Measurements from ENCODE around the gene EXOC4. TPM values are rescaled to one million over a fixed set of nuclear protein-coding genes. Genes with fewer than 3 reads are reported as not detected.
A peak's percentile ranks its signal among the peaks of the same experiment; 100 is the strongest.

EXOC4 gene
- total RNA-seq, 1 experiment from 2014 or later, result 91.9 TPM

DNA sequence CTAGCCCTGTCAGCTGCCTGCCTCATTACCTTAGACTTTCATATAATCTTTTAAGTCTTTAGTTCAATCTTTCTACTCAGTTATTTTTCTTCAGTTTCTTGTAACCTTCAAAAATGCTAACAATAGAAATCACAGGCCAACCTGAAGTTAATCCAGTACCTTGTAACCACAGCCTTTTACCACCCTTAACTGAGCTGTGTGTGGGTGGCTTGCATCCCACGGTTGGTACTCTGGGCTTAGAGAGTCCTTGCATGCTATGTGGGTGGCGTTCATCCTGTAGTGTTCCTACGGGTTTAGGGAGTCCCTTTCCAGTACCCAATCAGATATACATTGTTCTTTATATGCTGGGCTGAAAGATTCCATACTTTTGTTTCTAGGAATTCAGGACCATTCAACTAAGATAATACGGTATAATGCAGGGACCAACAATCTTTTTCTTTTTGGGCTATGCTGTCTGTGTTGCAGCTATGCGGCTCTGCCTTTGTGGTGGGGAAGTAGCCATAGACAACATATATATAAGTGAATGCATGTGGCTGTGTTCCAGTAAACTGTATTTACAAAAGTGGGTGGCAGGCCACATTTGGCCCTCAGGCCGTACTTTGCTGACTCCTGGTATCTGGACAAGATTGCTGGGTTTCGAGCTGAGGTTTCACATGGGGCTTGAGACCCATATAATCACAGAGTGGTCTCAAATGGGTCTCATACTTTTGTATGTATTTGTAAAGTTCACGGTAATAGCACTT, 593.5 kb downstream of the EXOC4 start:
- peaks cover 11% of the 10 kb centered on the region for H3K4me1 Mint-ChIP-seq (ENCODE audit: low read depth, unreplicated experiment)
- no TSS peak for BruUV-seq (replicated peaks)
- H3K4me3 Mint-ChIP-seq (ENCODE audit: low read depth, unreplicated experiment), result no peak overlapping the region
- no peaks in the 10 kb centered on the region for H3K9me3 Mint-ChIP-seq (ENCODE audit: low read depth, unreplicated experiment)
- H3K36me3 Mint-ChIP-seq (ENCODE audit: insufficient read depth, unreplicated experiment), result no peaks in the 10 kb centered on the region
- intact Hi-C loops (cut with micrococcal nuclease; ENCODE audit: unreplicated experiment), result no loop called here
- DNase-seq, result no peak
- TF ChIP-seq, protein P1, sequence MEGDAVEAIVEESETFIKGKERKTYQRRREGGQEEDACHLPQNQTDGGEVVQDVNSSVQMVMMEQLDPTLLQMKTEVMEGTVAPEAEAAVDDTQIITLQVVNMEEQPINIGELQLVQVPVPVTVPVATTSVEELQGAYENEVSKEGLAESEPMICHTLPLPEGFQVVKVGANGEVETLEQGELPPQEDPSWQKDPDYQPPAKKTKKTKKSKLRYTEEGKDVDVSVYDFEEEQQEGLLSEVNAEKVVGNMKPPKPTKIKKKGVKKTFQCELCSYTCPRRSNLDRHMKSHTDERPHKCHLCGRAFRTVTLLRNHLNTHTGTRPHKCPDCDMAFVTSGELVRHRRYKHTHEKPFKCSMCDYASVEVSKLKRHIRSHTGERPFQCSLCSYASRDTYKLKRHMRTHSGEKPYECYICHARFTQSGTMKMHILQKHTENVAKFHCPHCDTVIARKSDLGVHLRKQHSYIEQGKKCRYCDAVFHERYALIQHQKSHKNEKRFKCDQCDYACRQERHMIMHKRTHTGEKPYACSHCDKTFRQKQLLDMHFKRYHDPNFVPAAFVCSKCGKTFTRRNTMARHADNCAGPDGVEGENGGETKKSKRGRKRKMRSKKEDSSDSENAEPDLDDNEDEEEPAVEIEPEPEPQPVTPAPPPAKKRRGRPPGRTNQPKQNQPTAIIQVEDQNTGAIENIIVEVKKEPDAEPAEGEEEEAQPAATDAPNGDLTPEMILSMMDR (IDR thresholded peaks at IDR 0.05; ENCODE audit: unreplicated experiment), result no peak
- no peaks in the 10 kb centered on the region for H3K27me3 Mint-ChIP-seq (ENCODE audit: unreplicated experiment)
- CTCF ChIA-PET, result no interaction called here
- H3K27ac Mint-ChIP-seq (ENCODE audit: unreplicated experiment), result no peak overlapping the region

DNA sequence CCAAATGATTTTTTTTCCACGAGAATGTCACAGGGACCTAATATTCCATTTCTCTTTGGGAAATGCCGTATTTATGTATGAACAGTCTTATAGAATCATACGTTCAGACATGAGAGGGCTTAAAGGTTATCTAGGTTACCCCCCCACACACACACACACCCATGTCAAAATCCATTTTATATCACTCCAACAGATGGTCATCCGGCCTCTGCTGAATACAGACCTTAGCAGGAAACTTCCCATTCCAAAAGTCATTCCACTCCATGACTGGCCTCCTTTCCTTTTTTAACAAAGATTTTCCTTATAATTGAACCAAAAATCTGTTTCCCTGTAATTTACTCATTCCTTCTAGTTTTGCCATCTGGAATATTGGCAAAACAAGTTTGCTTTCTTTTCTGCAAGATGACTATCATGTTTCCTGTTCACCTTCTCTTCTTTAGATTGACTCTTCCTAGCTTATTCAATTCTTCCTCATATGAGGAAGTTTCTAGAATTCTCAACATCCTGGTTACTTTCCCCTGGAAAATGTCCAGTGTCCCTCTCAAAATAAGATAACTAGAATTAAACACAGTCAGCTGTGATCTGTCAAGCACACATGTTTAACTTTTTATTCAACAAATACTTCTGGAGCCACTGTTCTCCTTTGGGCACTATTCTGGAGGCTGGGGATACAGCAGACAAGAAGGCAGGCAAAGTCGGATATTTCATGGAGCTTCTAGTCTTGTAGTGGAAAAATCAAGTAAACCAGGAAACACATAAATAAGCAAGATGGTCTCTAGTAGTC, 597.8 kb downstream of the EXOC4 start:
- intact Hi-C loops (cut with micrococcal nuclease; ENCODE audit: unreplicated experiment), result loop anchor here (5.0 to 10.0 kb wide), 4 partner anchors 216 to 596 kb away; partner anchors contain the start of gene EXOC4
- no peak overlapping the region for H3K4me3 Mint-ChIP-seq (ENCODE audit: low read depth, unreplicated experiment)
- CTCF ChIA-PET, result no interaction called here

DNA sequence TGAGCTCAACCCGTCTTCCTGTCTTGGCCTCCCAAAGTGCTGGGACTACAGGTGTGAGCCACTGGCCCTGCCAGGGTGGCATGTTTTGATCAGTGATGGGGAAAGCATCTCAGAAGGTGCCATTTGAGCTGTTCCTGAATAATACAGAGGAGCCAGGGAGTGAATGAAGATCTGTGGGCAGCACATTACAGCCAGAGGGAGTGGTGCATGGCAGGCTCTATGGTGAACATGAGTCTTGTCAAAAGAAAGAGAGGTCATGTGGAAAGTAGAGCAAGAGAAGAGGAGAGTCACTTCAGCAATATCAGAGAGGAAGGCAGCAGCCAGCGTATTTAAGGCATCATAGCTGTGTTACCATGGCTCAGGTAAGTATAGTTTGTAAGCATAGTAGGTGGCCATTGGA, 598.5 kb downstream of the EXOC4 start:
- intact Hi-C loops (cut with micrococcal nuclease; ENCODE audit: unreplicated experiment), result loop anchor here (5.0 to 10.0 kb wide), 4 partner anchors 217 to 597 kb away; partner anchors contain the start of gene EXOC4
- H3K4me1 Mint-ChIP-seq (ENCODE audit: low read depth, unreplicated experiment), result peaks cover 44% of the 10 kb centered on the region
- no peaks in the 10 kb centered on the region for H3K27me3 Mint-ChIP-seq (ENCODE audit: unreplicated experiment)
- H3K4me3 Mint-ChIP-seq (ENCODE audit: low read depth, unreplicated experiment), result no peak overlapping the region
- BruUV-seq (replicated peaks), result no TSS peak
- H3K27ac Mint-ChIP-seq (ENCODE audit: unreplicated experiment), result peak overlapping the region; percentile 6
- DNase-seq, result no peak
- CTCF ChIA-PET, result interaction anchor here (0.5 kb wide), 1 partner anchor 375 kb away, joined by 3 read pairs; no protein-coding TSS in a partner anchor
- TF ChIP-seq, protein P1 (IDR thresholded peaks at IDR 0.05; ENCODE audit: unreplicated experiment), result no peak
- H3K9me3 Mint-ChIP-seq (ENCODE audit: low read depth, unreplicated experiment), result no peaks in the 10 kb centered on the region
- peaks cover 11% of the 10 kb centered on the region for H3K36me3 Mint-ChIP-seq (ENCODE audit: insufficient read depth, unreplicated experiment)

More for the DNA sequence above, 597.8 kb downstream of the EXOC4 start:
- H3K27me3 Mint-ChIP-seq (ENCODE audit: unreplicated experiment), result no peaks in the 10 kb centered on the region
- no peak for DNase-seq
- BruUV-seq (replicated peaks), result no TSS peak
- TF ChIP-seq, protein P1 (IDR thresholded peaks at IDR 0.05; ENCODE audit: unreplicated experiment), result no peak
- no peaks in the 10 kb centered on the region for H3K9me3 Mint-ChIP-seq (ENCODE audit: low read depth, unreplicated experiment)
- peaks cover 11% of the 10 kb centered on the region for H3K36me3 Mint-ChIP-seq (ENCODE audit: insufficient read depth, unreplicated experiment)
- H3K27ac Mint-ChIP-seq (ENCODE audit: unreplicated experiment), result peak overlapping the region; percentile 6
- peaks cover 44% of the 10 kb centered on the region for H3K4me1 Mint-ChIP-seq (ENCODE audit: low read depth, unreplicated experiment)

DNA sequence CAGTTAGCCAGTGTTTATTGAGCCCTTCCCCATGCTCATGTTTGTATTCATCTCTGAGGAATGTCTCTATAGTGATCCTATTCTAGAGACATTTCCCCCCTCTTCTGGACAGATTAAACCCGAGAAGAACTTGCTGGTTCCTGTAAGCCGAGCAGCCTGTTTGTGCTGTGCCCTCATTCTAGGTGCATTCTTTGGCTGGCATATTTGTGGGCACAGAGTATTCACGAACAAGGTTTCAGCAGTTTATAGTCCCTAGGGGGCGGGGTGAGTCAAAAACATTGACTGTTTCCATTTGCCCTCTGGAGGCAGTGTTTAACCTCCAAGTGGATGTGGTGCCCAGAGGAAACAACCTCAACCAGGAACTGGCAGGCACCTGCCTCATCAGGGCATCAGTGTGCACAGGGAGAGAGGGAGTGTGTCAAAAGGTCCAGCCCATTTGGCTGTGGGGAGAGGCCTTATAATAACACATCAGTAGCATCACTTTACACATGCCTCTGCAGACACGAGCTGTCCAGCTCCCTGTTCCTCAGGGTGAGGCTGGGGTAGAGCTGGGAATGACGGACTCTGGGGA, 600.9 kb downstream of the EXOC4 start:
- Mint-ChIP-seq H3K27me3 (ENCODE audit: unreplicated experiment) (no peaks in the 10 kb centered on the region), H3K27ac (ENCODE audit: unreplicated experiment) (peak overlapping the region; percentile 99), H3K36me3 (ENCODE audit: insufficient read depth, unreplicated experiment) (peaks cover 11% of the 10 kb centered on the region), H3K9me3 (ENCODE audit: low read depth, unreplicated experiment) (no peaks in the 10 kb centered on the region), H3K4me1 (ENCODE audit: low read depth, unreplicated experiment) (peaks cover 44% of the 10 kb centered on the region), H3K4me3 (ENCODE audit: low read depth, unreplicated experiment) (peak overlapping the region; percentile 63)
- DNase-seq, result peak; percentile 89
- CTCF ChIA-PET, result interaction anchor here (0.6 to 1.4 kb wide), 6 partner anchors 11 to 908 kb away, joined by 3 to 5 read pairs (median 3); no protein-coding TSS in a partner anchor
- BruUV-seq (replicated peaks), result no TSS peak
- intact Hi-C loops (cut with micrococcal nuclease; ENCODE audit: unreplicated experiment), result loop anchor here (1.0 to 10.0 kb wide), 7 partner anchors 107 to 599 kb away; partner anchors contain the start of gene EXOC4
- TF ChIP-seq, protein P1 (IDR thresholded peaks at IDR 0.05; ENCODE audit: unreplicated experiment), result peak; percentile 76

Measured in Calu3 (cell line).